HG02642 (cell line): Measurements from ENCODE around the gene KNL1.
"Not testable (repeated sequence)": the region's sequence is repeated elsewhere in the genome, so short reads cannot be mapped to it uniquely, and the experiment has no call there.

ENCODE experiments used
- ATAC-seq: cut with Tn5 transposase; IDR thresholded peaks from one replicate; pipeline ENCODE4 v1.9.1; 2021; ENCODE audit warnings: mild to moderate bottlenecking; ENCODE audit not compliant: unreplicated experiment, poor library complexity

The KNL1 gene, protein sequence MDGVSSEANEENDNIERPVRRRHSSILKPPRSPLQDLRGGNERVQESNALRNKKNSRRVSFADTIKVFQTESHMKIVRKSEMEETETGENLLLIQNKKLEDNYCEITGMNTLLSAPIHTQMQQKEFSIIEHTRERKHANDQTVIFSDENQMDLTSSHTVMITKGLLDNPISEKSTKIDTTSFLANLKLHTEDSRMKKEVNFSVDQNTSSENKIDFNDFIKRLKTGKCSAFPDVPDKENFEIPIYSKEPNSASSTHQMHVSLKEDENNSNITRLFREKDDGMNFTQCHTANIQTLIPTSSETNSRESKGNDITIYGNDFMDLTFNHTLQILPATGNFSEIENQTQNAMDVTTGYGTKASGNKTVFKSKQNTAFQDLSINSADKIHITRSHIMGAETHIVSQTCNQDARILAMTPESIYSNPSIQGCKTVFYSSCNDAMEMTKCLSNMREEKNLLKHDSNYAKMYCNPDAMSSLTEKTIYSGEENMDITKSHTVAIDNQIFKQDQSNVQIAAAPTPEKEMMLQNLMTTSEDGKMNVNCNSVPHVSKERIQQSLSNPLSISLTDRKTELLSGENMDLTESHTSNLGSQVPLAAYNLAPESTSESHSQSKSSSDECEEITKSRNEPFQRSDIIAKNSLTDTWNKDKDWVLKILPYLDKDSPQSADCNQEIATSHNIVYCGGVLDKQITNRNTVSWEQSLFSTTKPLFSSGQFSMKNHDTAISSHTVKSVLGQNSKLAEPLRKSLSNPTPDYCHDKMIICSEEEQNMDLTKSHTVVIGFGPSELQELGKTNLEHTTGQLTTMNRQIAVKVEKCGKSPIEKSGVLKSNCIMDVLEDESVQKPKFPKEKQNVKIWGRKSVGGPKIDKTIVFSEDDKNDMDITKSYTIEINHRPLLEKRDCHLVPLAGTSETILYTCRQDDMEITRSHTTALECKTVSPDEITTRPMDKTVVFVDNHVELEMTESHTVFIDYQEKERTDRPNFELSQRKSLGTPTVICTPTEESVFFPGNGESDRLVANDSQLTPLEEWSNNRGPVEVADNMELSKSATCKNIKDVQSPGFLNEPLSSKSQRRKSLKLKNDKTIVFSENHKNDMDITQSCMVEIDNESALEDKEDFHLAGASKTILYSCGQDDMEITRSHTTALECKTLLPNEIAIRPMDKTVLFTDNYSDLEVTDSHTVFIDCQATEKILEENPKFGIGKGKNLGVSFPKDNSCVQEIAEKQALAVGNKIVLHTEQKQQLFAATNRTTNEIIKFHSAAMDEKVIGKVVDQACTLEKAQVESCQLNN (N-terminal part only)

DNA sequence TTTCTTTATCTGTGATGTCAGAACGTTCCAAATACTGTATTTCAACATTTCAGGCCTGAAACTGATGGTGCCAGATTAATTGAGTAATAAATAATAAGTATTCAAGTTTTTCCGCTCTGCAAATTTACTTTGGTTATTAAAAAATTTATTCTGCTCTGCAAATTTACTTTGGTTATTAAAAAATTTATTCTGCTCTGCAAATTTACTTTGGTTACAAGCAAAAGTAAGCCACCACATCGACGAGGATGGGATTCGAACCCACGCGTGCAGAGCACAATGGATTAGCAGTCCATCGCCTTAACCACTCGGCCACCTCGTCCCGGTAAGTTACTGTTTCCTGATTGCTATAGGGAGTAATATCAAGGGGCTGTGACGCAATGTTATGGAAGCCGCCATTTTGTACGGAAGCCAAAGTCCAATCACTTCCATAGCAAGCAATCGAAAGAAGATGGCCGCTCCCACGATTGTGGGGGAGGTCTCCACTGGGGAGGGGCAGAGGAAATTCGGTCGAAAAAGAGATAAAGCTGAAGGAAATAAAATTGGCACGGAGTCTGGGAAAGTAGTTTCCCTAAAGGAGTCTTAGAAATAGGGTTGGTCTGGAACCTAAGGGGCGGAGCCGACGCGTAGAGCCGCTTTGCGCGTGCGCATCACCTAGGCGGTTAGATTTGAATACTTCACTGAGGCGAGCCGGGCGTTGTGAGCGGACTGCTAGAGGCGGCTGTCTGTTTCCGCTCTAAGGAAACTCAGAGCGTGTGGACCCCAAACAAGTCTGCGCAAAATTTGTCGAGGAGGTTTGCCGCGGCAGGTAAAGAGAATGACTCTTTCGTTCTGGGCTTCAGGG, at the start of gene KNL1:
KNL1 (plus strand) TSS at position 662 of the 841 bp plus-strand sequence. CDS start 8,683 bp downstream, outside the sequence.
- ATAC-seq, result peak; percentile 78

DNA sequence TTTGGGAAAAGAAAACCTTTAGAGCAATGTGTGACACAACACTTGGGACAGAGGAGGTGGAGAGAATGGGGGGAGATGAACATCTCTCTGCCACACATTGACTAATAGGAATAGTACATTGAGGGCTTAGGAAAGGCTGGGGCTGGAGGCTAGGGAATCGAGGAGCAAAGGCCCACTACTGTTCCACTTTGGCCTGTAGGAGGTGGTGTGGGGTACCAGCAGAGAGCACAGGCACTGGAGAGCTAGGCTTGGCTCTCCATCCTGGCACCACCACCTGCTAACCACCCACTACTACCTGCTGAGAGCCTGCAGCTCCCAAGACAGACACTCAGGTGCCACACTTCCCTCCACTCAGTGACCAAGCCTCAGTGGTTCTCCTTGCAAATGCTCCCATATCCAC, 48.6 kb upstream of the KNL1 start:
- no peak for ATAC-seq

DNA sequence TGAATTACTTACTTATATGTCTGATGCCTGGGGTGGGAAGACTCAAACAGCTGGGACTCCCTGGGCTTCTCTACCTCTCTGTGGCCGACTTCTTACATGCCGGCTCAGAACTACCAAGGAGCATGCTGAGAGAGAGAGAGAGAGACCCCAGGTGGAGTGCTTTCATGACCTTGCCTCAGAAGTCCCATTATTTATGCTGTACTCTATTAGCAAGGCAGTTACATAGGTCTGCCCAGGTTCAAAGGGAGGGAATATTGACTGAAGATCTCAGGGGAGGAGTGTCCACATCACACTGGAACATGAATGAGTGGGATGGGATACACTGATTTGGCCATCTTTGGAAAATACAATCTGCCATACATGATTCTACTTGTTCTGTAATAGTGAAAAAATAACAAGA, 45.4 kb upstream of the KNL1 start:
- no peak for ATAC-seq

DNA sequence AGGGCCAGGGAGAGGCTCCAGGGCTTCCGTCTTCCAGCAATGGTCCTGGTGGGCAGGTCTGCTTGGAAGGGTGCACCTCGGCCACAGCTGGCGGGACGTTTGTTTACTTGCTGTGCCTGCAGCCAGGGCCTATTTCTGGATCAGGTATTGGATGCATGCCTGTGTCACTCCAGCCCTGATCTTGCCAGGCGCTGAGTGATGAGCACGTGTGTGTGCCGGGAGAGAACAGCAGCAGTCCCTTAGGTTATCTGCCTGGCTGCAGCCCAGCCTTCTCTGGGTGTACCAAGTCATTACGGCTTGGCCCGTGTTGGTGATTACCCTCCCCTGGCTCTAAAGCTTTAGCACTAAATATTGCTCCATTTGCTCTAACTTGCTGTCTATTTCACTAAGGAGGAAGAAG, 44.2 kb upstream of the KNL1 start:
- no peak for ATAC-seq

DNA sequence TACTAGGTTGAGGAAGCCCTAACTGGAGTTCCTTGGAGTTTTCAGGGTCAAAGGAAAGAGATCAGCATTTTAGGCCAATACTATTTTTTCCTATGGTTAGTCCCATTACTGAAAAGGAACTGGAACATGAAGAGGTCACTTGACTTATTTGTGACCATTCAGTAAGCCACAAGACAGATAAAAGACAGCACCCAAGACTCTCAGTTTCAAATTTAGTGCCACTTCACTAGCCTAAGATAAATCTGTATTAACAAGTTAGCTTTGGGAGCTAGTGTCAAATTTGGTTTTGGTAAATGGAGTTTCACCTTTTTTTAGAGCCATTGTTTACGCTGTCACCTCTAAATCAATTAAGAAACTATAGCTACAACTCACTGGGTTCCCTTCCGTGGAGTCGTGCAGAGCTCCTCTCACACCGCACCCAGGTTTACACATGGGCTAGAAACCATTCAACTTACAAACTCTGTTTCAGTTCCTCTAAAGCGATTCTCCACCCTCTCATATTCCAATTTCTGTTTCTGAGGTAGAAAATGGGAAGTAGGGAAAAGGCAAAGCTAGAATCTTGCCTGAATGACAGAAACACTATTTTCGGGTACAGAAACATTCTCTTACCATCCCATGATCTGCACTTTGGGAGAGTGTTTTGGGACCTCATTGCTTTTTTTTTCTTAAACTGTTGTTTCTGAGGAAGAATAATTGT, 43.6 kb upstream of the KNL1 start:
- ATAC-seq, result peak; percentile 77

DNA sequence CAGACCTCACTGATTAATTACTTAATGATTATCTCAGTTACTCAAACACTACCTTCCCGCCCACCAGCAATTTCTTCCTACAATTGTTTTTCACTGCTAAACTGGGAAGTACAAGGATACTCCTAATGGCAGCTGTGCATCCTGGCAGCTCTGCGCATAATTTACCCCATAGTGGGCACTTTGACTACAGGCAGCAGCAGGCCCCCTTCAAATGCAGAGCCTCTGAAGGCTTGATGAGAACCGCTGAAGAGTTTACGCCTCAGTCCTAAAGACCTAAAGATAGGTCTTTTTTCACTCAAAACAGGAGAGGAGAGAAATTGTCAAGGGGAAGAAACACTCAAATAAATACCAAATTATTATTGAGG, 39.9 kb upstream of the KNL1 start:
- ATAC-seq, result no peak

DNA sequence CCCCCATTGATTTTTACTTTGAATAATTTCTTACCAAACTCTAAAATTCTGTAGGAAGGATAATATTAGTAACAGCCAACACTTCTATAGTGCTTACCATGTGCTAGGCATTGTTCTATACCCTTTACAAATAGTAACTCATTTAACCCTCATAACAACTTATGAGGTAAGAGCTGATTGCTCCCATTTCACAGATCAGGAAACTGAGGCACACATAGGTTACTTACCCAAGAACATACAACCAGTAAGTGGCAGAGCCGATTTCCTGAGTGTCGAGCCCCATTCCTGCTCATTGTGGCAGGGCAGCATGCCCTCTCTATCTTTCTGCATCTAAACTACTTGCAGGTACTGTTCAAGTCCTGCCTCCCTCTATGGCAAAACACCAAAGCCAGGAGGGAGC, 38.2 kb upstream of the KNL1 start:
- no peak for ATAC-seq

DNA sequence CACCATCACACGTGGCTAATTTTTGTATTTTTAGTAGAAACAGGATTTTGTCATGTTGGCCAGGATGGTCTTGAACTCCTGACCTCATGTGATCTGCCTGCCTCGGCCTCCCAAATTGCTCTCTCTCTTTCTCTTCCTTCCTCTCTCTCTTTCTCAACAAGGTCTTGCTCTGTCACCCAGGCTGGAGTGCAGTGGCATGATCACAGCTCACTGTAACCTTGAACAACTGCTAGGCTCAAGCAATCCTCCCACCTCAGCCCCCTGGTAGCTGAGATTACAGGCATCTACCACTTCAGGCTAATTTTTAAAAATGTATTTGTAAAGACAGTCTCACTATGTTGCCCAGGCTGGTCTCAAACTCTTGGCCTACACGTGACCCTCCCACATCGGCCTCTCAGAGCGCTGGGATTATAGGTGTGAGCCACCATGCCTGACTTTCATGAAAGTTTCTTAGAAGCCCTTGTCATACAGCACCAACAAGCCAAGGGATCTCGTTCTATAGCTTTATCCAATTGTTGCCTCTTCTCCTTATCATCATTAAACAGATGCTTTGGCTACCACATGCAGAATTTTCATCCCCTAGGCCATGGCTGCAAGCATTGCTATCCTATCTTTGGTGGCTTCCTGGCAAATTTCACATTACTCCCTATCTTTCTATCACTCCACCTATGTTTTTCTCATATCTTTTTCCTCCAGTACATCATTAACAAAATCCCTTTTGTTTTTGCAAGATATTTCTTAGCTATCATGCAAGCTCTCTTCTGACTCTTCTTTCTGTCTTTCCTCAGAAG, 34.9 kb upstream of the KNL1 start:
- ATAC-seq, result no peak

DNA sequence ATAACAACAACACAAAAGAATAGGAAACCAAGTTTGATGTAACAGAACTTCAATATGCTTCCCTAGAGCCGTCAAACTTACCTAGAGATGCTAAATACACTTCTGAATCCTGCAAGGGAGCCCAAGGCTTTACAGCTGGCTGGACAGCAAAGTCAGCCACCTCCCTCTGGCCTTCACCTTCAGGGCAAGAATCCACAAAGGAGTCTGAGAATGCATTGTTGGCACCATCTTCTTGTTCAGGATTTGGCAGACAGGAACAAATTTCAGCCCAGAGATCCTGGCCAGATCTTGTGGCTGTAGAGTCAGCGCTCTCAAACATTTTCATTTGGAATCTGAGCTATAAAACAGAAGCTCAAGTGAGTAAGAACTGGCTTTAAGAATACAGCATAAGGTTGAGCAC, 31.4 kb upstream of the KNL1 start:
- ATAC-seq, result no peak

DNA sequence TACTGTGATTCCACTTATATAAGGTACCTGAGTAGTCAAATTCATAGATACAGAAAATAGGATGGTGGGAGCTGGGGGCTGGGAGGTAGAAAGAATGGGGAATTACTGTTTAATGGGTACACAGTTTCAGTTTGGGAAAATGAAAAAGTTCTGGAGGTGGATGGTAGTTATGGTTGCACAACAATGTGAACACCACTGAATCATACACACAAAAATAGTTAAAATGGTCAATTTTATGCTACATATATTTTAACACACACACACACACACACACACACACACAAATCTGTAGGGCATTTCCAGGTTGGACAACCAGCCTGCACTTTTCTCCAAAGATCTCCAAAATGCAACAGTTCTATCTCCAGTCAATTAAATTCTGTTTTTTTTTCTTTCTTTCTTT, 30.6 kb upstream of the KNL1 start:
- ATAC-seq, result no peak

DNA sequence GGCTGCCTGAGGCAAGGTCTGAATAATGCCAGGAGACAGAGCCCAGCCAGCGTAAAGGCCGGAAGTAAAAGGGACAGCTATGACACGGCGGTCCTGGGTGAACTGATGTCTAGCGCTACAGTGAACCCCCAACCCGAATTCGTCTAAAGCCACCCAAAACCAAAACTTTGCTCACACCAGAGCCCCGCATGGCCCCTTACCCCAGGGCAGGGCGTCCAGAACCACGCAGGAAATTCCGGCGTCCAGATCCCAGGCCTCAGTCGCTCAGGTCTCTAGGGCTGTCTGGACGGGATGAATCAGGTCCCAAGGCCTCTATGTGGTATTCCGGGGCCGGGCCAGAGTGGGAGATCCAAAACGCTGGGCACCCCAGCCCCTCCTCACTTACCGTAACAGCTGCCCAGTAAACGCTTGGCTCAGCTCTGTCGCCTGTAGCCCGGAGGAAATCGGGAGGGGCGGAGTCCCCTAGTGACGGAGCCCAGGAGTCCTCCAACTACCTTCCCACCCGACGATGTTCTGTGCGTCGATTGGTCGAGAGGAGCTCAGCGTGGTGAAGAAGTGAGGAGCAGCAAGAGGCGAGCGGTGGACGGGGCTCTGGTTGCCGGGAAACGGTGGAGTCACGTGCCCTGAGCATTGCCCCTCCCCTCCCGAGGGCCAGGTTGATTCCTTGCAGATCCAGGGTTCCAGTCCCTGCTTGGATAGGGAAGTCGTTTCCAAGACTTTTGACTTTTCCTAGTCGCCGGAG, 29.3 kb upstream of the KNL1 start, which contains the start of gene CCDC32:
CCDC32 (minus strand) TSS at position 452 of the 742 bp plus-strand sequence. CDS start 2,027 bp downstream, outside the sequence.
- peak; percentile 95 for ATAC-seq

DNA sequence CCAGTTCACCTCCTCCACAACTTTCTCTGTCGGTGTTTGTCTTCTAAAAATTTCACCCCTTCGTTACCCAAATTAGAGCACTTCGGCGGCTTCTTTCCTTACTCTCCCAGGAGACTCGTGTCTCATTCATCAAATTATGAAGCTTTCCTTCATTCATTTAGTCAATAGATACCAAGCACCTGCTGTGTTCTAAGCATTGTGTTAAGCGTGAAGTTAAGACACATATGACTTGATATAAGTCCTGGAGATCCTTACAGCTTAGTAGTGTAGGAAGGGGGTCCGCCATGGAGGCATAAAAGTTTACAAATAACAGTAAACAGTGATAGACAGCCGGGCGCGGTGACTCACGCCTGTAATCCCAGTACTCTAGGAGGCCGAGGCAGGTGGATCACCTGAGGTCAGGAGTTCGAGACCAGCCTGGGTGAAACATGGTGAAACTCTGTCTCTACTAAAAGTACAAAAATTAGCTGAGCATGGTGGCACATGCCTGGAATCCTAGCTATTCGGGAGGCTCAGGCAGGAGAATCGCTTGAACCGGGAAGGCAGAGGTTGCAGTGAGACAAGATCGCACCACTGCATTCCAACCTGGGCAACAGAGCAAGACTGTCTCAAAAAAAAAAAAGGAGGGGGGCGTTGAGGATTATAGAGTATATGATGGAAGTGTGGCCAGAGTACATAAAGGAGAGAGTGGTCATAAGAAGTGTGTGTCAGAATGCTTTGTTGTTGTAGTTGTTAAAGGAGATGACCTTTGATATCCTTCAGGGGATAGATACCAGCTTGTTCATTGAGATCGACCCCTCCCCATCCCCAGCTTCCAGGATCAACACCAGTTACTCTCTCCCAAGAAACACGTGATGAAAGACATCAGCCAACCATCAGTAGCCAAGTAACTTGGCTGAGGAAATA, 28.5 kb upstream of the KNL1 start:
- ATAC-seq, result no peak

DNA sequence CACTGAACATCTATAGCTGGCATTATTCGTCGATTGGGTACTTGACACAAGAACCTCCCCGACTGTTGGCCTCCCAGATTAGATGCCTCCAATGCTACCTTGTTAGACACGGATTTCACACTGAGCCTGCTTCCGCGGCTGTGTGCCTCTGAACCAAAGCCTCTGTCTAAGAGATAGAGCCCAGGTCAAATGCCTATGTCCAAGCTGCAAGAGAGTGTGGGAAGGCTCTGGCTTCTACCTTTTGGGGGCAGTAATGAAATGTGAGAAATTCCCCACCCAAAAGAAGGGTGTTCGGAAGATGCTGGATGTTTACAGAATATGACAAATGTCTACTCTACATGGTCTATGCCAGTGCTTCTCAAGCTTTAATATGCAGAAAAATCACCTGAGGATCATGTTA, 26.9 kb upstream of the KNL1 start:
- ATAC-seq, result no peak

DNA sequence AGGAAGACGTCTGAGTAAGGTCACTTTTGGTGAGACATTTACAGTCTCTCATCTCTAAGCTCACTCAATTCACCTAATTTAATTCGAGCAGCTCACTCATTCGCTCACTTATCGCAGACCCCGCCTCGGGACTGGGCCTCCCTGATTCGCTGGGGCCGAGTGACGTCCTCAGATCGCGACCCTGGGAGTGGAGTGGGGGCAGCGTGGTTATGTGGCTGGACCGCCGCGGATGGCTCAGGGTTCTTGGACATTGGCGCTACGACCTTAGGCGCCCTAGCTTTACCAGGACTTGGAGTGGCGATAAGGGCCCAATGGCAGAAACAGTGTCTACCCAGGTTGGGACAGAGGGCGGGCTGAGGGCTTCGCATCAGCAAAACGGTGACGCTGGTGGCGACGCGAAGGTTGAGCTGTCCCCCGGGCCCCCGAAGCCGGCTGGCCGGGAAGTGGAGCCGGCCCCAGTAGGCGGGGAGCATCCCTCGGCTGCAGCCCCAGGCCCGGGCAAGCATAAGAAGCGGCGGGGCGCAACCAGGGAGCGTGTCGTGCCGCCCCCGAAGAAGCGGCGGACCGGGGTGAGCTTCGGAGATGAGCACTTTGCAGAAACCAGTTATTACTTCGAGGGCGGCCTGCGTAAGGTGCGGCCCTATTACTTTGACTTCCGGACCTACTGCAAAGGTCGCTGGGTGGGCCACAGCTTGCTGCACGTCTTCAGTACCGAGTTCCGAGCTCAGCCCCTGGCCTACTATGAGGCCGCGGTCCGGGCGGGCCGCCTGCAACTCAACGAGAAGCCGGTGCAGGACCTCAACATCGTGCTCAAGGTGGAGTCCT, 24.7 kb upstream of the KNL1 start, which contains the start of gene RPUSD2:
RPUSD2 (plus strand) TSS at position 171 of the 825 bp plus-strand sequence; CDS start at position 210, 39 bp downstream.
- ATAC-seq, result peak; percentile 54

DNA sequence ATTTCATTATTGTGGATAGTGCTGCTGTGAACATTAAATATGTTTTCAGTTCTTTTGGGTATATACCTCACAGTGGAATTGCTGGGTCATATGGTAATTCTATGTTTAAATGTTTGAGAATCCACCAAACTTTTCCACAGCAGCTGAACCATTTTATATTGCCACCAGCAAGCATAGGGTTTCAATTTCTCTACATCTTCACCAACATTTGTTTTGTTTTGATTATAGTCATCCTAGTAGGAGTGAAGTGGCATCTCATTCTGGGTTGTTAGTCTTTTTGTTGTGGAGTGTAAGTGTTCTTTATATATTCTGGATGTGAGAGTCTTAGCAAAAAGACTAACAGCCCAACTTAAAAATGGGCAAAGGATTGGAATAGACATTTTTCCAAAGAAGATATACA, 18.9 kb upstream of the KNL1 start:
- no peak for ATAC-seq

DNA sequence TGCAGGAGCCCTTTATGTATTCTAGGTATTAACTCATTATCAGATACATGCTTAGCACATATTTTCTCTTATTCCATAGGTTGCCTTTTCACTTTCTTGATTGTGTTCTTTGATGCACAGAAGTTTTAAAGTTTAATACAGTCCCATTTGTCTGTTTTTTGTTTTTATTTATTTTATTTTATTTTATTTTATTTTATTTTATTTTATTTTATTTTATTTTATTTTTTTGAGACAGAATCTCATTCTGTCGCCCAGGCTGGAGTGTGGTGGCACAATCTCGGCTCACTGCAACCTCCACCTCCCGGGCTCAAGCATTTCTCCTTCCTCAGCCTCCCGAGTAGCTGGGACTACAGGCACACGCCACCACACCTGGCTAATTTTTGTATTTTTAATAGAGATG, 17.1 kb upstream of the KNL1 start:
- not testable (repeated sequence) for ATAC-seq
